Astrocyte (in vitro differentiated cells and primary cell): ENCODE measurements around the gene WDR64.

ENCODE experiments used
- CTCF ChIP-seq: IDR thresholded peaks from 2 replicates; pipeline ENCODE4 v1.5.1; 2011; ENCODE audit warnings: low read depth, mild to moderate bottlenecking, inconsistent platforms, low read length, moderate library complexity; ENCODE audit not compliant: insufficient read depth
- EZH2 ChIP-seq: IDR thresholded peaks from 2 replicates; pipeline ENCODE4 v1.6.1; 2012; ENCODE audit warnings: mild to moderate bottlenecking, low read length, inconsistent platforms; ENCODE audit not compliant: insufficient read depth

GRCh38 chr1:241823925-241824324 is 171.8 kb downstream of the WDR64 start:
- TF ChIP-seq CTCF (no peak), EZH2 (no peak)
